ENCODE results near the gene SGCD. TPM values are rescaled to one million over a fixed set of nuclear protein-coding genes. Genes with fewer than 3 reads are reported as not detected.

SGCD gene
- total and polyA plus RNA-seq, 2 of the 4 experiments (the other 2 are of a cell fraction): 5.8 to 10.6 TPM

- H3K9ac ChIP-seq (ENCODE audit: low read depth, low read length): no peak overlapping the region
- dilution Hi-C loops (cut with HindIII; ENCODE audit: low sequenced_read_pairs, unreplicated experiment): no loop called here
- H4K8ac ChIP-seq (ENCODE audit: low read depth in 2 of 2, low read length in 2 of 2): no peak overlapping the region
- H2BK15ac ChIP-seq (ENCODE audit: low read depth, low read length): no peak overlapping the region
- in situ Hi-C loops (cut with MboI; ENCODE audit: low sequenced_read_pairs): no loop called here
- ChIA-PET POLR2A (ENCODE audit: unreplicated experiment) (no interaction called here), CTCF (no interaction called here)
- H3K56ac ChIP-seq (ENCODE audit: extremely low read depth, insufficient read depth, low read length): no peak overlapping the region
- H3K4ac ChIP-seq (ENCODE audit: low read depth, low read length): no peak overlapping the region
- H3K9me1 ChIP-seq (ENCODE audit: insufficient read depth, low read length): 0 out of 2 replicates have a peak, but pooled peaks cover 4% of the 10 kb centered on the region
- H3K27ac ChIP-seq (ENCODE audit: insufficient read depth, low read length): no peak overlapping the region
- intact Hi-C loops (cut with micrococcal nuclease): no loop called here
- no peak overlapping the region for H3K23ac ChIP-seq (ENCODE audit: low read depth, low read length)
- H3K79me1 ChIP-seq (ENCODE audit: low read depth in 1 of 2, low read length in 2 of 2): peaks cover 0 to 7% of the 10 kb centered on the region in 2 experiments; a peak in 2 of 4 replicates
- 100% methylated on average over 1 of the region's 9 CpGs; no CpG with 5 or more reads in 1 of the 2 experiments for WGBS, 2 experiments (ENCODE audit: extremely low coverage in 2 of 2, insufficient read length in 1 of 2)
- no peak overlapping the region for H2BK20ac ChIP-seq (ENCODE audit: low read depth, low read length)
- no peaks in the 10 kb centered on the region for H4K20me1 ChIP-seq (ENCODE audit: insufficient read depth, low read length)
- no peak overlapping the region for H2BK5ac ChIP-seq (ENCODE audit: low read depth, low read length, poor library complexity, severe bottlenecking)
- no peak overlapping the region for H4K91ac ChIP-seq (ENCODE audit: insufficient read depth, low read depth, low read length)
- H3K18ac ChIP-seq (ENCODE audit: low read depth, low read length): no peak overlapping the region
- ATAC-seq (ENCODE audit: low read depth): no peak
- no peak overlapping the region for H2AK9ac ChIP-seq (replicated peaks; ENCODE audit: low read depth, low read length, poor library complexity)
- H2AFZ ChIP-seq (replicated peaks; ENCODE audit: low read length, poor library complexity): no peak overlapping the region
- no TSS peak for BruUV-seq (replicated peaks)
- H4K5ac ChIP-seq (ENCODE audit: low read depth, low read length): no peak overlapping the region
- no peak overlapping the region for H2AK5ac ChIP-seq (ENCODE audit: low read depth, low read length)
- no peaks in the 10 kb centered on the region for H3K27me3 ChIP-seq (ENCODE audit: control insufficient read depth, insufficient read depth, low read length)
- H3K4me3 ChIP-seq (ENCODE audit: insufficient read depth, low read depth, low read length): no peak overlapping the region
- no peak for TF ChIP-seq RFX5 (IDR thresholded peaks at IDR 0.05; ENCODE audit: low read depth, low read length)
- TF ChIP-seq CEBPB (IDR thresholded peaks at IDR 0.05; ENCODE audit: low read depth, low read length): no peak
- no peak for TF ChIP-seq ELK1 (IDR thresholded peaks at IDR 0.05; ENCODE audit: borderline replicate concordance, low read depth, low read length)
- no peaks in the 10 kb centered on the region for H3K36me3 ChIP-seq (ENCODE audit: control insufficient read depth, insufficient read depth, low read length)
- H3K14ac ChIP-seq (replicated peaks; ENCODE audit: low read depth, low read length): no peak overlapping the region
- H3K4me2 ChIP-seq (ENCODE audit: low read depth, low read length): no peak overlapping the region
- no peaks in the 10 kb centered on the region for H3K4me1 ChIP-seq (ENCODE audit: control insufficient read depth, insufficient read depth, low read length)
- no peaks in the 10 kb centered on the region for H3K9me3 ChIP-seq (ENCODE audit: control insufficient read depth, insufficient read depth, low read length)
- no peak for DNase-seq
- no peak overlapping the region for H2BK120ac ChIP-seq (ENCODE audit: low read depth, low read length)
Observed at GRCh38 chr5:156431956-156432829, 105.2 kb downstream of the SGCD start.

All from IMR-90 (cell line).